ENCODE measurements around the gene DNAH8.

- TF ChIP-seq CTCF (IDR thresholded peaks at IDR 0.05) (no peak), EZH2phosphoT487 (IDR thresholded peaks at IDR 0.05) (no peak)
These were observed 339.5 kb downstream of the DNAH8 start for GRCh38 chr6:39054577-39055142.

Data from neural progenitor cell (in vitro differentiated cells).